Mesothelial cell of epicardium (in vitro differentiated cells): ENCODE data around the gene DUSP9. TPM values are rescaled to one million over a fixed set of nuclear protein-coding genes. Genes with fewer than 3 reads are reported as not detected.

ENCODE experiments used
- DNase-seq, 2 experiments: peaks; one replicate each; pipeline ENCODE4 v3.0.0; 2021; ENCODE audit warnings: low spot score in 2 of 2; ENCODE audit not compliant: unreplicated experiment in 2 of 2
- H3K27ac Mint-ChIP-seq: 2 replicates; pipeline ENCODE4 v1.8.0; 2021; ENCODE audit warnings: mixed read lengths
- H3K27me3 Mint-ChIP-seq: 2 replicates; pipeline ENCODE4 v1.8.0; 2021; ENCODE audit warnings: low read depth, mixed read lengths
- H3K36me3 Mint-ChIP-seq: 2 replicates; pipeline ENCODE4 v1.8.0; 2021; ENCODE audit warnings: mixed read lengths
- H3K4me1 Mint-ChIP-seq: 2 replicates; pipeline ENCODE4 v1.8.0; 2021; ENCODE audit warnings: mixed read lengths
- H3K4me3 Mint-ChIP-seq: 2 replicates; pipeline ENCODE4 v1.8.0; 2021; ENCODE audit warnings: mild to moderate bottlenecking, moderate library complexity, mixed read lengths
- H3K9me3 Mint-ChIP-seq: 2 replicates; pipeline ENCODE4 v1.8.0; 2021; ENCODE audit warnings: mixed read lengths
- CTCF ChIP-seq: fragments of 200-600 bp; sonication (generic); IDR thresholded peaks from one replicate; pipeline ENCODE4 v1.5.0; 2021; ENCODE audit warnings: antibody characterized with exemption; ENCODE audit not compliant: unreplicated experiment
- total RNA-seq: library from RNA; stranded (reverse); gene quantifications from 3 replicates; pipeline ENCODE4 v1.2.1, GENCODE V29; 2021

DUSP9 gene
- total RNA-seq, 1 donor from 2014 or later, result 3.7 TPM

GRCh38 chrX:153653556-153653955 is 6.6 kb downstream of the DUSP9 start:
- H3K27ac Mint-ChIP-seq, result no peak overlapping the region
- peaks cover 17% of the 10 kb centered on the region for H3K27me3 Mint-ChIP-seq
- peaks cover 19% of the 10 kb centered on the region for H3K9me3 Mint-ChIP-seq
- H3K4me1 Mint-ChIP-seq, result no peaks in the 10 kb centered on the region
- TF ChIP-seq CTCF, result no peak
- H3K36me3 Mint-ChIP-seq, result no peaks in the 10 kb centered on the region
- no peak for DNase-seq
- no peak overlapping the region for H3K4me3 Mint-ChIP-seq

GRCh38 chrX:153657161-153657560 is 10.2 kb downstream of the DUSP9 start:
- Mint-ChIP-seq H3K9me3 (peaks cover 35% of the 10 kb centered on the region), H3K4me1 (no peaks in the 10 kb centered on the region)

GRCh38 chrX:153659268-153659667 is 12.3 kb downstream of the DUSP9 start:
- Mint-ChIP-seq H3K4me3 (no peak overlapping the region), H3K9me3 (peaks cover 29% of the 10 kb centered on the region), H3K4me1 (no peaks in the 10 kb centered on the region), H3K36me3 (no peaks in the 10 kb centered on the region), H3K27me3 (peaks cover 55% of the 10 kb centered on the region), H3K27ac (no peak overlapping the region)
- no peak for DNase-seq
- no peak for TF ChIP-seq CTCF

More at GRCh38 chrX:153657161-153657560, 10.2 kb downstream of the DUSP9 start:
- H3K27me3 Mint-ChIP-seq, result peaks cover 38% of the 10 kb centered on the region
- peak in 1 of 2 experiments; percentile 11 for DNase-seq
- TF ChIP-seq CTCF, result no peak
- no peak overlapping the region for H3K4me3 Mint-ChIP-seq
- H3K27ac Mint-ChIP-seq, result no peak overlapping the region
- H3K36me3 Mint-ChIP-seq, result no peaks in the 10 kb centered on the region

GRCh38 chrX:153662266-153662665 is 15.3 kb downstream of the DUSP9 start:
- no peaks in the 10 kb centered on the region for H3K4me1 Mint-ChIP-seq
- DNase-seq, result peak; percentile 23 to 55
- H3K27me3 Mint-ChIP-seq, result peaks cover 78% of the 10 kb centered on the region
- TF ChIP-seq CTCF, result peak; percentile 24
- H3K9me3 Mint-ChIP-seq, result peaks cover 40% of the 10 kb centered on the region
- no peak overlapping the region for H3K4me3 Mint-ChIP-seq
- peaks cover 1% of the 10 kb centered on the region for H3K36me3 Mint-ChIP-seq
- H3K27ac Mint-ChIP-seq, result no peak overlapping the region

GRCh38 chrX:153665726-153666306 is 18.8 kb downstream of the DUSP9 start:
- no peak overlapping the region for H3K4me3 Mint-ChIP-seq
- peak in 1 of 2 experiments; percentile 16 for DNase-seq
- peaks cover 66% of the 10 kb centered on the region for H3K27me3 Mint-ChIP-seq
- no peak overlapping the region for H3K27ac Mint-ChIP-seq
- no peaks in the 10 kb centered on the region for H3K4me1 Mint-ChIP-seq
- TF ChIP-seq CTCF, result no peak
- H3K36me3 Mint-ChIP-seq, result peaks cover 3% of the 10 kb centered on the region
- H3K9me3 Mint-ChIP-seq, result peaks cover 30% of the 10 kb centered on the region
